Jurkat, Clone E6-1 (cell line): ENCODE results near the gene BCAS1. TPM values are rescaled to one million over a fixed set of nuclear protein-coding genes. Genes with fewer than 3 reads are reported as not detected.

ENCODE experiments used
- DNase-seq: peaks from one replicate; pipeline ENCODE4 v3.0.0-alpha.2; 2011; ENCODE audit warnings: low read depth, low spot score
- H3K4me3 ChIP-seq: 2 replicates; pipeline ENCODE4 v1.5.1; 2011; ENCODE audit warnings: mild to moderate bottlenecking, low read length, control low read depth, moderate library complexity
- polyA plus RNA-seq: library from polyadenylated mRNA; unstranded; fragments of >200 nt; gene quantifications from one replicate; pipeline ENCODE4 v1.2.1, GENCODE V29; 2012; ENCODE audit warnings: missing spikeins; ENCODE audit not compliant: insufficient read length, insufficient read depth

BCAS1 gene, protein sequence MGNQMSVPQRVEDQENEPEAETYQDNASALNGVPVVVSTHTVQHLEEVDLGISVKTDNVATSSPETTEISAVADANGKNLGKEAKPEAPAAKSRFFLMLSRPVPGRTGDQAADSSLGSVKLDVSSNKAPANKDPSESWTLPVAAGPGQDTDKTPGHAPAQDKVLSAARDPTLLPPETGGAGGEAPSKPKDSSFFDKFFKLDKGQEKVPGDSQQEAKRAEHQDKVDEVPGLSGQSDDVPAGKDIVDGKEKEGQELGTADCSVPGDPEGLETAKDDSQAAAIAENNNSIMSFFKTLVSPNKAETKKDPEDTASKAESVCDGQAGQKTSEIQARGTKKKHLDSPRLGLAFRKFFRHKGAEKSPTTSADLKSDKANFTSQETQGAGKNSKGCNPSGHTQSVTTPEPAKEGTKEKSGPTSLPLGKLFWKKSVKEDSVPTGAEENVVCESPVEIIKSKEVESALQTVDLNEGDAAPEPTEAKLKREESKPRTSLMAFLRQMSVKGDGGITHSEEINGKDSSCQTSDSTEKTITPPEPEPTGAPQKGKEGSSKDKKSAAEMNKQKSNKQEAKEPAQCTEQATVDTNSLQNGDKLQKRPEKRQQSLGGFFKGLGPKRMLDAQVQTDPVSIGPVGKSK
- not detected for polyA plus RNA-seq

DNA sequence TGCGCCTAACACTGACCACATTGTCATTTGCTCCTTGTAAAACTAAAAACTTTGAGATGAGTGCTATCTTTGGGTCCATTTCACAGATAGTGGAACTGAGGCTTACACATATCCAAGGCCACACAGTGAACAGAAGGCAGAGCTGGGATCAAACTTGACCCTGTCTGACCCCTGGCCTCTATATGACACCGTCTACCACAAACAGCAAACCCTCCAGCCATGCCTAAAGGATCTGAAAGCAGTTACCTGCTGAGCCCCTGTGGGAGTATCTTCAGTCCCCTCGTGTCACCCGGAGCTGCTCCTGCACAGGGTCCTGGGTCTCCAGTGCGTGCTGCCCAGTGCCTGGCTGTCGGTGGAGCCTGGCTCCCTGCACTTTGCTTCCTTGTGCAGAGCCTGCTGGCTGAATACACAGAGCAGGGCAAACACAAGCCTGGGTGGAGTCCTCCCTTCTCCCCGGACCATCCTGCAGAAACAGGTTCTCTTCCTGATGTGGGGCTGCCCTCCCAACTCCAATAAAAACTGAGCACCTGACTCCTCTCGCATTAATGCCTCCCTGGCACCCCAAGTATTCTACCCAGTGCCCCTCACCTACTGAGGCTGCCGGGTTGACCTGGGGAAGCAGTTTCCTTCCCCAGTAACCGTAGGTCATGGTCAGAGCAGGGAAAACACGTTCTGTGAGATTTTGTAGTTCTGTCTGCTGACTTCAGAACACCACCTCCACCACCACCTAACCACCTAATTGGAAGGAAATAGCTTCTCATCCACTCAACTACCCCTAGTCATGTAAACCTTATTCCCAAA, at the start of gene BCAS1:
Gene BCAS1 (minus strand): TSS at position 408 of the 801 bp plus-strand sequence. CDS start 11,876 bp downstream, outside the sequence.
- no peak within 1 kb of the TSS for H3K4me3 ChIP-seq
- no peak for DNase-seq

DNA sequence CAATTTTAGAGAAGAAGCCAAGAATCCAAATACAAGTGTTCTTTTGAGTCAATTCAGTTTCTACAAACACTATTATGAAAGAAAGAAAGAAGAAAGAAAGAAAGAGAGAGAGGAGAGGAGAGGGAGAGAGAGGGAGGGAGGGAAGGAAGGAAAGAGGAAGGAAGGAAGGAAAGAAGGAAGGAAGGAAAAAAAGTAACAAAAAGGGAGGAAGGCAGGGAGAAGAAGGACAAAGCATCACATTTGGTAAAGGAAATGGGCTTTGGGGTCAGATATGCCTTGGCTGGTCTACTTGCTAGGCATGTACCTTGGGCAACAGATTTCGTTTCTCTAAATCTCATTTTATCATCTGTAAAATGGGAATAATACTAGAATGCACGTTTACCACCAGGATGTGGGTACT, 49.4 kb upstream of the BCAS1 start:
- no peak overlapping the region for H3K4me3 ChIP-seq
- no peak for DNase-seq

DNA sequence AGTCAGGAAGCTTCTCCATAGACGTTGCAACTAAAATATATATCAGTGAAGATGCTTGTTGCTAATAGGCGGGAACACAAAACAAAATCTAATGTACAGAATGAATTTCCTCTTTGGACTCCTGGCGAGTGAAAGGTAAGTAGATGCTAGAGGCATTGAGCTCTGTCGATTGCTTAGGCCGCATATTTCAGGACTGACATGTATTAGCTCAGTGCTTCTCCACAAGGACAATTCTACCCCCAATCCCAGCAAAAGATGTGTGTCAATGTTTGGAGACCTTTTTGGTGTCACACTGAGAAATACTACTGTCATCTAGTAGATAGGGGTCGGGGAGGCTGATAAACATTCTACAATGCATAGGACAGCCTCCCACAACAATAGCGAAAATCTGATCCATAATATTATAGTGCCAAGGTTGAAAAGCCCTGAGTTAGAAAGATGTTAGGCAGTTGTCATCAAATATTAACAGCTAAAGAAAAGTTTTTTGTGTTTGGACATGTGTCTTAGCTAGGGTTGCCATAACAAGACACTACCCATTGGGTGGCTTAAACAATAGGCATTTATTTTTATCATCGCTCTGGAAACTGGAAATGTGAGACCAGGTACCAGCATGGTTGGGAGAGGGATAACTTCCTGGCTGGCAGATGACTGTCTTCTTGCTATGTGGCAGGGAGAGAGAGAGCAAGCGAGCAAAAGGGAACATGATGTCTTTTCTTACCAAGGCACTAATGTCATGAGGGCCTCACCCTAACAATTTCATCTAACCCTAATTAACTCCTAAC, 48.0 kb upstream of the BCAS1 start:
- no peak overlapping the region for H3K4me3 ChIP-seq
- DNase-seq, result no peak

DNA sequence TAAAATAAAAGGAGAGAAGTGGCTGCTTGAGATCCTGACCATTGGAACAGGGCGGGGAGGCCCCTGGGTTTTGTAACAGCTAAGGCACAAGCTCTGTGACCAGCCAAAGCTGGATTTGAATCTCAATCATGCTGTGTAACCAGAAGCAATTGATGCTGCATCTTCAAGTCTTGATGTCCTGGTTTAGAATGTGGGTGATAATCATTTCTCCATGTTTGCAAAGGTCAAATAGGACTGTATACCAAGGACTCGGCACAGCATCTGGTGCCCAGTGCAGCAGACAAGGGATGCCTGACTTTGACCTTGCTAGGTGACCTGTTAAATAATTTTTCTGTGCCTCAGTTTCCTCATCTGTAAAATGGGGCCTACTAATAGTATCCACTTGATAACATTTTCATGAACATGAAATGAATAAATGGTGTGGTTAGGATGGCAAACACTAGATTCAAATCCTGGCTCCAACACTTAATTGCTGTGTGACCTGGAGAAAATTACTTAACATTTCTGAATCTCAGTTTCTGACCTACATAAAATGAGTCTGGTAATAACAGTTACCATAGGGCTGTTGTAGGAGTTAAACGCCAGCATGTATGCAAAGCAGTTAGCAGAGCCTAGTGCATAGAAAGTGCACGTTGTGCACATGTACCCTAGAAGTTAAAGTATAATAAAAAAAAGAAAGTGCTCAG, 46.3 kb upstream of the BCAS1 start:
- H3K4me3 ChIP-seq, result no peak overlapping the region
- DNase-seq, result no peak

DNA sequence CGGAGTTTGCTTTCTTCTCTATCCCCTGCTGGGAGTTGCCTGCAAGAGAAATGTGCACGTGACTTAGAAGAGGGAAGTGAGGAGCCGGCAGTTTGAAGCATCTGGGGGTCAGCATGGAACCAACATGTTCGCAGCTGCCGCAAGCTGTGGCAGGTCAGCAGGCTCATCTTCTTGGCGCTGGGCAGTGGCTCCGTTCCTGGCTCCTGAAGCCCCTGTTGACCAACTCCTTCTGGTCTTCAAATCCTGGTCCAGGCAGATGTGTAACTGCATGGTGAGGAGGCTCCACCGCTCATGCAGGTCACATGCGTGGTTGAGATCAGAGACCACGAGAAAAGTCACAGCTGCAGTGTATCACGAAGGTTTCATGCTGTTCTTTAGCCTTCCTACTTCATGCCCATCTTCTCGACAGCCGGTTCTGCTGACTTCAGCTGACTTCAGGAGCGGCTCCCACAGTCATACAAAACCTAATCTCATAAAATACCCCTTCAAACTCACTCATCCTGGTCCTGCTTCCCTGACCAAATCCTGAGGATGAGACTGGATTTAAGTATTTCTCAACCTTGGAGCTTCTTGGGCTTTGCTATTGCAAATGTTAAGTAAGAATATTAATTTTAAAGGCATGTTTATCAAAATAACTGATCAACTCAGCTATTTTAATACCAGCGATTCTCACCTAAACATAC, 44.9 kb upstream of the BCAS1 start:
- DNase-seq, result no peak
- no peak overlapping the region for H3K4me3 ChIP-seq

DNA sequence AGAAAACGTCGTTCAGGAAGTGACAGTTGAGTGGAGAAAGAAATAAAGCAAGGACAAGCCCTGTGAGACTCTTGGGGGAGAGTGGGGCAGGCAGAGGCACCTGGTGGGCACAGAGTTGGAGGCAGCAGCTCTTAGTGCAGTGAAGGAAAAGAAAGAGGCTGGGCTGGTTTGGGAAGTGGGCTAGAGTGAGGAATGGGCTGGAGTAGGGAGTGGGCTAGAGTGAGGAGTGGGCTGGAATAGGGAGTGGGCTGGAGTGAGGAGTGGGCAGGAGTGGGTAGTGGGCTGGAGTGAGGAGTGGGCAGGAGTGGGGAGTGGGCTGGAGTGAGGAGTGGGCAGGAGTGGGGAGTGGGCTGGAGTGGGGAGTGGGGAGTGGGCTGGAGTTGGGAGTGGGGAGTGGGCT, 43.7 kb upstream of the BCAS1 start:
- no peak for DNase-seq
- no peak overlapping the region for H3K4me3 ChIP-seq

DNA sequence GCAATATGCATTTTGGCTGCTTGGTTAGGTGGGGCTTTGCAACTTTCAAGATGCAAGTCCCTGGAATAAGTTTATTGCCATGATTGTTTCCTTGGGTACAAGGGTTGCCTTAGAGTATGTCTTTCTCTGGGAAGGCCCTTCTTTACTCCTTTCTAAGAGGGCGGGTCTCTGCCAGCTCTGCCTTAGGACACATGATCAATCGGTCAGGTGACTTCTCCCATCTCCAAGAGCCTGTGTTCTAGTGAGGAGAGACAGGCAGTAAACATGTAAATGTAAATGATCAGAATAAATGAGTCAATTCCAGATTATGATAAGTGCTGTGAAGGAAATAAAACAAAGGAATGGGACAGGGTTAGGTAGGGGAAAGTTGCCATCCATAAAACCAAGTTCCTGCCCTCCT, 43.2 kb upstream of the BCAS1 start:
- H3K4me3 ChIP-seq, result no peak overlapping the region
- no peak for DNase-seq

DNA sequence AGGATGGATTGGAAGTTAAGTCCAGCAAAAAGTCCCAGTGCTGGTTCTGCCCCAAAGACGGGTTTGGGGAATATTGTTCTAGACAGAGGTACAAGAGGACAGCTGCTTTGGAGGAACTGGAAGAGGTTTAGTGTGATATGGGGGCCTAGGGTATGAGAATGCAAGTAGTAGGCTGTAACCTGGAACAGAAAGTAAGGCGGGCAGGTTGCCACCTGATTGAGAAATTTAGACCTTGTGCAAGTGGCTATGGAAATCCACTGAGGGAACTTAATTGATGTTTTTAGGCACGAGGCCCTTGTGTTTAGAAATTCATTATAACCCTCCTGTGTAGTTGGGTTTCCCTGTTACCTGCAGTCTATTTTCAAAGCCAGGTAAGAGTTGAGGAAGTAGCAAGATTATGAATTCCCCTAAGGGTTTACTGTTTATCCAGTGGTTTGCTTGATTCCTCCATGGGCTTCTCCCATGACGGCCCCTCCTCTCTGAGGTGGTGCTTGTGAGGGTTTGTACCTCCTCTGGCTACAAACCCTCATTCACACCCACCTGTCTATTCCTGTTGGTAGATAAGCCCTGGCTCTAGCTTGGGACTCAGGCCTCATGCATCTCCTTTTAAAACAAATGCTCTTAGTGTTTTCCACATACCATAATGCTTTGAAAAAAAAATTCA, 42.0 kb upstream of the BCAS1 start:
- no peak for DNase-seq
- H3K4me3 ChIP-seq, result no peak overlapping the region

DNA sequence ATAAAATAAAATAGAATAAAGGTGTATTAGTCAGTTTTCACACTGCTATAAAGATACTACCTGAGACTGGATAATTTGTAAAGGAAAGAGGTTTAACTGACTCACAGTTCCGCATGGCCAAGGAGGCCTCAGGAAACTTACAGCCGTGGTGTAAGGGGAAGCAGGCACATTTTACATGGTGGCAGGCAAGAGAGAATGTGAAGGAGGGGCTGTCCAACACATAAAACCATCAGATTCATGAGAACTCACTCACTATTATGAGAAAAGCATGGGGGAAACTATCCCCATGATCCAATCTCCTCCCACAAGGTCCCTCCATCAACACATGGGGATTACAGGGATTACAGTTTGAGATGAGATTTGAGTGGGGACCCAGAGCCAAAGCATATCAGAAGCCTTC, 41.1 kb upstream of the BCAS1 start:
- DNase-seq, result no peak
- H3K4me3 ChIP-seq, result no peak overlapping the region

DNA sequence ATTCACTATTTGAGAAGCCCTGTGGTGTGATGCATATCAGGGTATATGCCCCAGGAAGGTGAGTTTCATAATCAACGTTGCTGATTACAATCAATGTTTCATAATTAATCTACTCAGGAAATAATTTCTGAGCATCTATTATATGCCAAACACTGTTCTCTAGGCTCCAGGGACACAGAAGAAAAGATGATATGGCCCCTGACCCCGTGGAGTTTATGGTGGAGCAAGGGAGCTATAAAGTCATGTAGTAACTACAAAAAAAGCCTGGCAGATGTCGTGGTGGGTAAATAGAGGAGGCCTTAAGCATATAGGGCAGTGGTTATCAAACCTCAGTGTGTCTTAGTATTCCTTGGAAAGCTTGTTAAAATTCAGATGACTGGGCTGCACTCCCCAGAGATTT, 40.1 kb upstream of the BCAS1 start:
- H3K4me3 ChIP-seq, result no peak overlapping the region
- no peak for DNase-seq

DNA sequence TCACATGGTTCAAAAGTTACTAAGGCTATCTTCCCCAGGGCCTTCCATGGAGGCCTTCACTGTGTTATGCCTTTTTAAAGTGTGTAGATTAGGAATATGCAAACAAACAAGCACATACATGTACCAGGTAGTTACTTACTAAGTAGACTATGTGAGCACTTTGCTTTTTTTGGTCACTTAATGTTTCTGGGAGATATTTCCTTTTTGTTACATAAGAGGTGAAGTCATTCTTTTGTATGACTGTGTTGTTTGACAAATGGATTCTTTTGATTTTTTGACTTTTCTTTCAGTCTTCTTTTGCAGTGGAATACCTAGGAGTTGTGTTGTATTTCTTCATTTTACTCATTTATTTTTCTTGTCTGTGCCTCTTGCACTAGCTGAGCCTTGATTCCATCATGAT, 39.6 kb upstream of the BCAS1 start:
- no peak for DNase-seq
- H3K4me3 ChIP-seq, result no peak overlapping the region

DNA sequence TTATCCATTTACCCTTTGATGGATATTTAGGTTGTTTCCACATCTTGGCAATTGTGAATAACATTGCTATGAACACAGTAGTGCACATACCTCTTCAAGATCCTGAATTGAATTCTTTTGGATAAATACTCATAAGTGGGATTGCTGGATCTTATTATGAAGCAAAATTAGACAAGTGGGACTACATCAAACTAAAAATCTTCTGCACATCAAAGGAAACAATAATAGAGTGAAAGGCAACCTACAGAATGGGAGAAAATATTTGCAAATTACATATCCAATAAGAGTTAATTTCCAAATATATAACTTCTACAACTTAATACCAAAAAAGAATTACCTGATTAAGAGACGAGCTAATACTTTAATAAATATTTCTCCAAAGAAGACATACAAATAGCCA, 38.4 kb upstream of the BCAS1 start:
- H3K4me3 ChIP-seq, result no peak overlapping the region
- DNase-seq, result no peak

DNA sequence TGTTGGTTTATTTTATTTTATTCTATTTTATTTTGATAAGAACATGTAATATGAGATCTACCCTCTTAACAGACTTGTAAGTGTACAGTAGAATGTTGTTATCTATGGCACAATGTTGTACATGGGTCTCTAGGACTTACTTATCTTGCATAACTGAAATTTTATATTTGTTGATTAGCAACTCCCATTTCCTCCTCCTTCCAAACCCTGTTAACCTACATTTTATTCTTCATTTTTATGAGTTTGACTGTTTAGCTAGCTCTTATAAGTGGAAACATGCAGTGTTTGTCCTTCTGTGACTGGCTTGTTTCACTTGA, 37.9 kb upstream of the BCAS1 start:
- no peak overlapping the region for H3K4me3 ChIP-seq
- no peak for DNase-seq

DNA sequence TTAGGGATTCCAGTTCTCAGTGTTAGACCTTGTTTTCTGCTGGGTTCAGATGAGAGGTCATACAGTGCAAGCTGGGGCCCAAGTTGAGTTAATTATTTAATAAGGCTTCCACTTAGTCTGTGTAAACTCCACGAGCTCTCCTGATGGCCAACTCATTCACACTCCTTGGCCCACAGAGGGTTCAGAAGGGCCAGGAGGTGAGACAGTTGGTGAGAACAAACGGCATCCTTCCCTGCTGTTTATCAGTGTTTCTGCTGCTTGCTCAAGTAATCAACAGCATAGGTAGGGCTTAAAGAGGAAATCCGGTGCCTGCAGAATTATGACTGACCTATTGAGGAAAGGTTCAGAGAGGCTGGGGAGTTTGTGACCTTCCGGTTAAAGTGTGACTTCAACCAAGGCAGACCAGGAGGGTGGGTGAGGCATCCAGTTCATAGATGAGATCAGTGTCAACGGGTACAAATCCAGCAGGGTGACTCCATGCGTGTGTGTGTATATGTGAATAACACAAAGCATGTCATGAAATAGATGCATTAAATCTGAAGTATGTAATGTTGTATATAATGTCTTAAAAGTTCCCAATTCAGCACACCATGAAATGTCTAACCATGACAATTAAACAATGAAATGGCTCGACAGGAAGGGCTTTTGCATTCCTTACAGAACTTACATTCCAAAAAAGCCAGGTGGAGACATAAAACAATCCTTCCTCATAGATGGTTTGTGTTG, 37.4 kb upstream of the BCAS1 start:
- no peak for DNase-seq
- H3K4me3 ChIP-seq, result no peak overlapping the region

DNA sequence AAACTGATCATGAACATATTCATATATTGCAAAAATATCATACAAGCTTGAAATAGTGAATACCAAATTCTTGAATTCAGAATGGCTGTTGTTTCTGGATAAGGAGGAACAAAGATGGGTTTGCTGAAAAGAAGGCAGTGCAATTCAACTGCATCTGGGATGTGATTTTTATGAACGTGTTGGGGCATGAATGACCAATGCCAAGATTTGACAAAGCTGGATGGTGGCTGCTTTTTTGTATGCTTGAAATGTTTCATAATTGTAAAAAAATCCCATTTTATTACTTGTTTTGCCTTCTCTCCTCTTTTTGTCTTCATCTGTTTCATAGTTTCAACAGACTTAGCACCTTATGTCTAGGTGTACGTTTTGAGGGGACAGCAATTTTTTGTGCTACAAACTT, 36.8 kb upstream of the BCAS1 start:
- DNase-seq, result no peak
- no peak overlapping the region for H3K4me3 ChIP-seq

DNA sequence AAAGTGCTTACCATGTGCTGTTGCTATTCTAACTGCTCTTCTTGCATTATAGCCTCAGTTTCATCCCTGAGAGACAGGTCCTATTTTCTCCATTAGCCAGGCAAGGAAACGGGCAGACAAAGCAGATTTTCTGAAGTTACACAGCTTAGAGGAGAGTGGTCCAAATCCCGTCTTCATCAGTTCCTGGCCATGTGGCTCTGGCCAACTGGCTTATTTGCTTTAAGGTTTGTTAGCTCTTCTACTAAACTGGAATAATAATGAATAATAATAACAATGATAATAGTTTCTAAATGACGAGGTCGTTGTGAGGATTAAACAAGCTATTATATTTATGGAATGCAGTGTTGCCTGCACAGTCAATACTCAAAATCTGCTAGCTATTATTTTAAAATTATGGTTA, 35.8 kb upstream of the BCAS1 start:
- DNase-seq, result no peak
- H3K4me3 ChIP-seq, result no peak overlapping the region

DNA sequence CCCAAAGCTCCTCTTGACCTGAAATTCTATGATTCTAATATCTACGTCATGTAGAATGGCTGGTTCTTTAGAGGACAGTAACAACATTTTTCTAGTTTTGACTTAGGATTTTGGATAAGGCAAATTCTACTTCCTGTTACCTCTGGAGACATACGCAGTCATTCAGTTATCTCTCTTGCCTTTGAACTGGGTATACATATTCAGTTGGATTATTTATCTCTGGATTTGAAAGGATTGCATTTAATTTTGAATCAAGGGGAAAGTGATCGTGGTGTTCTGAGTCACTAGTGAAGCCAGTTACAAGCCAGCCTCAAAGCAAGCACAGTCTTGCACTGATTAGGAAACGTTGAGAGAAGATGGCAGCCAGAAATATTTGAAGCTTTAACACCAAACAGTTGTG, 35.3 kb upstream of the BCAS1 start:
- DNase-seq, result no peak

More for the DNA sequence above, 35.3 kb upstream of the BCAS1 start:
- H3K4me3 ChIP-seq, result no peak overlapping the region
